Right hindlimb (tissue), 1 donor: ENCODE measurements around the gene CAMK2A.
A peak's percentile ranks its signal among the peaks of the same experiment; 100 is the strongest.

Experiments
- DNase-seq: peaks from one replicate; pipeline ENCODE4 v3.0.0-alpha.2; 2018

CAMK2A gene

DNA sequence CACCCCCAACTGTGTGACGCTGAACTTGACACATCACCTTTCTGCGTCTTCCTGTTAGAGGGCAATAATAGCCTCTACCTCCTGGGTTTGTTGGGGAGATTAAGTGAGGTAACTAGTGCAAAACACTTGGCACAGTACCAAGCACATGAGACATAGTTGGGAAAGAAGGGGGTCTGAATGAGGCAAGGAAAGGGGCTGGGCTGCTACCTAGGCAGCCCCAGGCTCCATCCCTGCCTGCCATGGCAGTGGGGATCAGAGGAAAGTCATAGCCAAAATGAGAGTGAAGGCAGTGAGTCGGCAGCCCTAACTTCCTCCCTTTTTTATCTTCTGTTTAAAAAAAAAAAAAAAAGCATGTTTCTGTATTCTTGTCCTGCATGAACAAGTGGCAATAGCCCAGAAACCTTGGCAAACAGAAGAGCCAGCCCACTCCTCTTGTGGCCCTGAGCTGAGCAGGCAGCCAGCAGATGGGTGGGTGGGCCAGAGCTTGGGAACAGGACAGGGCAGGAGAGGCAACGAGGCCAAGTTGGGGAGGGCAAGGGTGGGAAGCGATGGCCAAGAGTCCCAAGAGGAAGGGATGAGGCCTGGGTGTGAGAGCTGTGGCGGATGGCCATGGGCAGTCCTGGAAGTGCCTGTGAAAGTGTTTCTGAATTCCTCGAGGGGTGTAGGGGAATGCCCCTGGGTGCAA, 11.4 kb downstream of the CAMK2A start:
- DNase-seq: no peak

DNA sequence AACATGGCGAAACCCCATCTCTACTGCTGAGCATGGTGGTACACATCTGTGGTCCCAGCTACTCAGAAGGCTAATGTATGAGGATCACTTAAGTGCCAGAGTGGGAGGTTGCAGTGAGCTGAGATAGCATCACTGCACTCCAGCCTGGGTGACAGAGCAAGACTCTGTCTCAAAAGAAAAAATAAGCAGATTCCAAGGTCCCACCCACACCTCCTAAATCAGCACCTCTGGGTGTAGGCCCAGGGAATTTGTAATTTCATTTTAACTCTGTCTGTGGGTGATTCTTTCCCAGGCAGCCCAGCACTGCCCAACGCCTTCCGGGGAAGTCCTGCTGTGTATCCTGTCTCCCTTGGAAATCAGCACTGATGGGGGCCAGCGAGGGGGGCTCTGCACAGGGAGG, 12.5 kb downstream of the CAMK2A start:
- DNase-seq: no peak

DNA sequence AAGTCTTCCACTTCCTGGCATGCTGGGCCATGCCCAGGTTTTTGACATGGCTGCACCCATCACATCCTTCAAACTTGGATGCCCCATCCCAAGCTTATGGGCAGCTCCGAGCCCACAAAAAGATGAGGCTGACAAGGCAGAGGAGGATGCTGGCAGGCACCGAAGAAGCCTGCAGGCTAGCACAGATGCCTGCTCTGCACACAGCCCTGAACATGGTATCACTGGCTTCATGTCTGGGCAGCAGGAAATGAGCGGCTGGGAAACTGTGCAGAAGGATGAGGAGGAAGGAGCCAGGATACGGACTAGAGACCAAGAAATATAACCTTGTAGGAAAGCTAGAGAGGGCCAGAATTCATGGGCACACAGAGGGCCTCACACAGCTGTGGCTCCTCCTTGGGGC, 14.8 kb downstream of the CAMK2A start:
- DNase-seq: no peak

DNA sequence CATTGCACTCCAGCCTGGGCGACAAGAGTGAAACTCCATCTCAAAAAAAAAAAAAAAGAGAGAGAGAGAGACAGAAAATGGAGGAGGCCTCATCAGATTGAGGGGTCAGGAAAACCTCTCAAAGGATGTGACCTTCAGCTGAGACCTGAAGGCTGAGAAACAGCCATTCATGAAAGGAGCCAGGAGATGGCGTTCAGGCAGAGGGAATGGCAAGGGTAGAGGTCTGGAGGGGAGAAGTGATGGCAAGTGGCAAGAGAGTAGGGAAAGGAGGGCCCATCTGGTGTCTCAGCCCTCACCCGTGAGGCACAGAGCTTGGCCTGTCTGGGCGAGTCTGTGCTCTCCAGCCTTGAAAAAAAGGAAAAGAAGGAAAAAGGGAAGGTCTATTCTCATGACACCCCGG, 17.0 kb downstream of the CAMK2A start:
- DNase-seq: no peak

DNA sequence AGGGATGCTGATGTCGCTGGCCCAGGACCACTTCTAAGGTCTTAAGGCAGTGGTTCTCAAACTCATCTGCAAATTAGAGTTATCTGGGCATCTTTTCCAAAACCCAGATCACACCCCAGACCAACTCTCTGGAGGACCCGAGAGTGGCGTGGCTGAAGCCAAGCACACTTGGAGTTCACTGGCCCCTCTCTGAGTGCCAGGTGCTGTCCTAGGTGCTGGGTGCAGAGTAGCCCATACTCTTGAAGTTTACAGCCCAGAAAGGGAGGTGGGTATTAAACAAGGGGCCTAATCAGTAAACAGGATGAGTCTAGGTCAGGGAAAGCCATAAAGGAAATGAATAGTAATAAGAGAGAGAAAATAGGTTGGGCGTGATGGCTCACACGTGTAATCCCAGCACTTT, 17.6 kb downstream of the CAMK2A start:
- DNase-seq: no peak

DNA sequence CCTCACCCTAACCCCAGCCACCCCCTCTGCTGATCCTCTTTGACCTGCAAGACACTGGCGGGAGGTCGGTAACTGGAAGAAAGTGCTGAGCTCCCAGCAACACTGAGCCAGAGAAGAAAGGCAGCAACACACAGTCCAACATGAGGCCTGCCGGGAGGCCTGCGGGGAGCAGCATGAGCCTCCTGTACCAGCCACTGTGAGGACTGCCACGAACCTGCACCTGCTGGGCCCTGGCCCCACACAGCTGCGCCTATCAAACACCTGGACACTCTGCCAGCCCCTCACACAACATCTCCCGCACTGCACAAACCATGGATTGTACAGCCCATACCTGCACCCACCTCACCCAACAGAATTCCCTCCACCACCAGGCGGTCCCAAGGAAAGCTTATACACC, 18.3 kb downstream of the CAMK2A start:
- DNase-seq: no peak

DNA sequence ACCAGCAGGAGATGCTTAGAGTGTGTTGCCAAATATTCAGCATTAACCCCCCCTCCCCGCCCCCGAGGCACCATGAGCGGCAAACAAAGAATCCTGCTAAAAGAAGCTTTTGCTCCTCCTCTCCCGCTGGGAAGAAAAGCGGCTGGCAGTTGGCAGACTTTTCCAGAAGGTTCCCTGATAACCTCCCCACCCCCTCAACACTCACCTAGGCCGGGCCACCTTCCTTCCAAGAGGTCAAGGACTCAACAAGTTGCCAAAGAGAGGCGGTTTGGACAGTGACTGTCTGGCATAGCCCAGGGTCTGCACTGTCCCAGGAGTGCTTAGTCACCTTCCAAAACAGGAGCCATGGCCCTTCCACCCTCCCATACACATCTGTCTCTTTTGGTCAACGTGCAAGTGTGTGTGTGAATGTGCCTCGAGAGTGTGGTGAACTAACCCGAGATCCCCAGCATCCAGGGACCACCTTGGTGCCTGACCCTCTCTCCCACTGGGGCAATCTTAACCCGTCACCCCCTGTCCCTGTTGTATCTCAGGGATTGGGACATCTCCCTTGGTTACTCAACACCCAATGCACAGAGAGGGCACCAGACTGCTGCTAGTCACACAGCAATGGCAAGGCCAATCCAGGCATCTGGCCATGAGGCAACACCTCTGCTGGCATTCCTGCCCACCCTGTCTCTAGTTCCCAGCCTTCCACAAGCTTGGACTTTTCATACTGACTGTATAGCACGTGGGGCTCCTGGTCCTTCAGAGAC, 18.9 kb downstream of the CAMK2A start:
- DNase-seq: no peak

DNA sequence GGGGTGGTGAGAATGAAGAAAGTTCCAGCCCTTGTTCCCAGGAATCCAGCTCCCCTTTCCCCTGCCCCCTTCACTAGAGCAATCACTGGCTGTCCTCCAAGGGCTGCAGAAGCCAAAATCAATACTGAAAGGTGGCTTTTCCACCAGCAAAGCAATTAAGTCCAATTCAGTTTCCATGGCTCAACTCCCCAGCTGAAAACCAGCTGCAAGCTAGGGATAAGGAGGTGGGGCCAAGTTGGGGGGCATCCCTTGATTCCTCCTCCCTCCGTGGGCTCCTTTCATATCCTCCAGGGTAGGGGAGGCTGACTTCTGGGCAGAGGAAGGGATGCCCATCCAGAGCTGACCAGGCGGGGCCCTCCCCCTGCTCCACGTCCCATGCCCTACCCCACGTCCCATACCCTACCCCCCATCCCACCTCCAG, 22.7 kb downstream of the CAMK2A start:
- peak; percentile 65 for DNase-seq

DNA sequence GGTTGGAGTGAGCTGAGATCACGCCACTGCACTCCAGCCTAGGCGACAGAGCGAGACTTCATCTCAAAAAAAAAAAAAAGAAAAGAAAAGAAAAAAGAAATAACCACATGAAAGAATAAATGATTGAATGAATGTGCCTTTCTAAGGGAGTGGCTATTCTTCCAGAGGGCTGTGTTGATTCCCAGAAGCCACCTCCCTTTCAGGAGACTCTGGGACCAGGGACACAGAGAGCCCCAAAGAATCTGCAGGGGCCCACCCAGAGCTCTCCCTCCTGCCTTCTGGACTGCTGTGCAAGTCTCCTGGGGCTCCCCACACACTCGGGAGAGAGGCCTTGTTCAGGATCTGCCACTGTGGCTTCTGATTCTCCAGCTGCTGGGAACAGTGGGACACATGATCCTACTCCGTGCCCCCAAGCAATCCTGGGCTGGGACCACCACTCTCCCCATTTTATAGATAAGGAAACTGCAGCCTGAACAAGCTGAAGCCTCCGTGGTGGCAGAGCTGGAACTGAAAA, 23.6 kb downstream of the CAMK2A start:
- no peak for DNase-seq

DNA sequence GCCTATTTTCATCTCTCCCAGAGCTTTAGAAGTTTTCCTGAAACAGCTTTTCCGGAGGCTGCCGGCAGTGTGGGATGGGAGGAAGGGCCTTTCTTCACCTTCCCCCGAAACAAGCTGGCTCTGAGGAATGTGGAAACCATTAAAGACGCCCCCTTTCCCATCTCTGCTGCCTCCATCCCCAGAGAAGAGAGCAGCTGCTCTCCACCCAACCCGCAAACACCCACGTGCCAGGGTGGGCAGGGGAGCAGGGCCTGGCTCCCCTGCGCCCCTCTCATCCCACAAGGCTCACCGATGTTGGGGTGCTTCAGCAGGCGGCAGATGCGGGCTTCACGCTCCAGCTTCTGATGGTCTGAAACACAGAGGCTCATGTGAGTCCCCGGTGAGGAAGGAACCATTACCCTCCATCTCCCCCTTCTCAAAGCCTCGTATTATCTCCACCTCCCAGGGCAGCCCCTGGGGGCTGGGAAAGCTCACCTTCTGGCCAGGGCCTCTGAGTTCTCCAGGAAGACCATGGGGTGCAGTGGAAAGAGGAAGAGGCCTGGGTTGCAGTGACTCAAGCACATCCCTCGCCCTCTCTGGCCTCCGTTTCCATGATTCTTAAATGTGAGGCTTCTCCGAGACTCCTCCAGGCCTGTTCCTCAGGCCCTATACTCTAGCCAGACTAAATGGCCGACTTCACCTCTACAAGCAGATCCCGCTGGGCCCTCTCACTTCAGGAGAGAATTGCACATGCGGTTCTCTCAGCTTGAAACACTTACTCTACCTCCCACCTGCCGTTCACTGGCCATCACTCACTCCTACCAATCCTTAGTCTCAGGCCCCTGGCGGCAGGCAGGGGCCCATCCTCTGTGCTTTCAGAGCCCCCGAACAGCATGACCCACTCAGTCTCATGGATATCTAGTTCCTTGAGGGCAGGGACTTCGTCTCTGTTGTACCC, 24.6 kb downstream of the CAMK2A start:
- DNase-seq: no peak

DNA sequence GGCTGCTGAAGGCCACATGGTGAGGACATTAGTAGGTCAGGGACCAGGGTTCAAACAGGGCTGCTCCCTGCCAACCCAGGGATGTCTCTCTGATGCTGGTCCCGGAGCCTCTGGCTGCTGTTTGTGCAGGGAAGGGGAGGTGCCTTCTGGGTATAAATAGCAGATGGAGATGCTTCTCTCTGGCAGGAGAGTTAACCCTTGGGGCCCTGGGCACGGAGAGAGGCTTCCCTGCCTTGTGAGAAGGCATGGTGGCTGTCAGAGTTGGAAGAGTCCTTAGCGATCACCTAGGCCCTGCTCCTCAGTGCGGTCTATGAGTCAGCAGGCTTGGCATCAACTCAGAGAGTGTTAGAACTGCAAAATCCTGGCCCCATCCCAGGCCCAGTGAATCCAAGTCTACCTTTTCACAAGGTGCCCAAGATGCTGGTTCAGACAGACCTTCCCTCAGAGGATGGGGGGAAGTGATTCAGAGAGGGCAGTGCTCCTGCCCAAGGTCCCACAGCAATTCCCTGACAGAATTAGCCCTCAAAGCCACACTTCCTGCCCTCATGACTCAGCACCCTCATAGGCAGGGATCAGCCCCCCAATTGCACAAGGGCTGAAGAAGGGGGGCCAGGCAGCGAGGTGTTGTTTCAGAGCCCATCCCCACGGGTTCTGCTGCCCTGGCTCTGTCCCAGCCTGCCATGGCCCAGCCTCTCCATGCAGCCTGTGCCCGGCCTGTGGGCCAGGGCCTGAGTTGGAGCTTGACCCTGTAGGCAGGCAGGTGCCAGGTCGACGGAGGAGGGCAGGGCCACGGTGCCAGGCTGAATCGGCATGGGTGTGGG, 25.6 kb downstream of the CAMK2A start:
- DNase-seq: peak; percentile 50

DNA sequence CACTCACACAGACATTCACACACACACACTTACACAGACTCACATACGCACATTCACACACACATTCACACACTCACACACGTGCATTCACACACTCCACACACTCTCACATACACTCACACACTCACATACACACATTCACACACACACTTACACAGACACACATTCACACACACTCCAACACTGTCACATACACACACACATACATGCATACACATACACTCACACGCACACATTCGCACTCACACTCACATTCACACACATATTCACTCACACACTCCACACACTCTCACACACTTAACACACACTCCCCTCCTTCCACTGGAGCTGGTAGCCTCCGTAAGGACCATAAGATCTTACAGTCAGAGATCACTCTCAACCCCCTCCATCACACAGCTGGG, 26.2 kb downstream of the CAMK2A start:
- DNase-seq: no peak

DNA sequence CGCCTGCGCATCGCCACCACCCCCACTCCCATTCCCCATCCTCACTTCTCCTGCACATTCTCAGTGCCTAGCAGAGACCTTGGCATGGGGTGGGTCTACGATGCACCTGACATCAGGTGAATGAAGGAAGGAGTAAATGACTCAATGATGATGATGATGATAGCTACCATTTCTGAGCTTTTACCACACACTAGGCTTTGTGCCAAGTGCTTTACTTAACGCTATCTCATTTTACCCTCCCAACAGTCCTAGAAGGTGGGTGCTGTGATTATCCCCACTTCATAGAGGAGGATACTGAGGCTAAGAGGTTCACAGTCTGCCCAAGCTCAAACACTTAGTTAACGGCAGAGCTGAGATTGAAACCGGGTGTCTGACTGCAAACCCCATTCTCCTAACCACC, 27.1 kb downstream of the CAMK2A start:
- DNase-seq: no peak

DNA sequence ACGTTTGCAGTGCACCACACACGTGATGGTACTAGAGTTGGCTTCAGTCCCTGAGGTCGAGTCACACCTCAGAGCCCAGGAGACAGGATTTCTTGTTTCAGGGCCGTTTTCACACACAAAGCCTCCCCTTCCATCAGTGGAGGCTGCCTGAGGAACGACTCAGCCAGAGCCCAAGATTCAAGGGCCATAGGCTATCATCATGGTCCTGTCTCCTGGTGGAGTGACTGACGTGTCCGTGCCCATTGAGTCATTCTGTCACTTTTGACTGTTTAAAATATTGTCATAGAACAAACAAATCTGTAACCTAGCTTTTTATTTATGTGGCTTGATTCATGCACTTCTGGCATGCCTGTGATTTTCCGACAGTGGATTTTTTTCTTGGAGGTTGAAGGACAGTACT, 28.3 kb downstream of the CAMK2A start:
- no peak for DNase-seq

DNA sequence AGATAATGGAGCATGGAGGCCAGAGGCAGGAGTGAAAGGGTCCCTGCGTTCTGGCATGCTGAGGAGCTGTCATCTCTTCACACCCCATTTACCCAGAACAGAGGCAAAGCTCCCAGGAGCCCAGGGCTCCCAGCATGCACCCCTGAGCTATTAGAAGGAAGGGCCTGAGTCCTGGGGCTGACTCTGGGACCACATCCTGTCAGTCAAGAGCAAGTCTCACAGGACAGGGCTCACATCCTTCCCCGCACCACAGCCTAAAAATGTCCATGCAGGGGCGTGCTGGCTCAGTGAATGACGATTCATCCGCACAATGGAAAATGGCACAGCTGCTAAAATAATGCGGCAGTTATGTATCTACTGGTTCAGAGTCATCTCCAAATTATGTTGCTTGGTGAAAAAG, 31.4 kb downstream of the CAMK2A start:
- peak; percentile 81 for DNase-seq

DNA sequence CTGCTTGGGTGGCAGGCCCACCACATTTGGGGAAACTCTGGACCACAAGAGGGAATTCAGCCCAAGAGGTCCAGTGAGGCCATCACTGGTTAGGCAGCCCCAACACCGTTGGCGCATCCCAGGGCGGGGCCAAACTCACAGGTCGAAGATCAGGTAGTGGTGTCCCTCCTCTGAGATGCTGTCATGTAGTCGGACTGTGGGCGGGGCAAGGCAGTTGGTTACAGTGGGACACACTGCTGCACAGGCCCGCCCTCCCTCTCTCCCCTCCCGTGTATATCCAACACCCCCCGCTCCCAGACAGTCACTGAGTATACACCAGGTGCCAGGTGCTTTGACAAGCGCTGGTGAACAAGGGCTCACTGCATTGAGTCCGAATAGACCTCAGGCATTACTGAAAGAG, 32.1 kb downstream of the CAMK2A start:
- DNase-seq: no peak

DNA sequence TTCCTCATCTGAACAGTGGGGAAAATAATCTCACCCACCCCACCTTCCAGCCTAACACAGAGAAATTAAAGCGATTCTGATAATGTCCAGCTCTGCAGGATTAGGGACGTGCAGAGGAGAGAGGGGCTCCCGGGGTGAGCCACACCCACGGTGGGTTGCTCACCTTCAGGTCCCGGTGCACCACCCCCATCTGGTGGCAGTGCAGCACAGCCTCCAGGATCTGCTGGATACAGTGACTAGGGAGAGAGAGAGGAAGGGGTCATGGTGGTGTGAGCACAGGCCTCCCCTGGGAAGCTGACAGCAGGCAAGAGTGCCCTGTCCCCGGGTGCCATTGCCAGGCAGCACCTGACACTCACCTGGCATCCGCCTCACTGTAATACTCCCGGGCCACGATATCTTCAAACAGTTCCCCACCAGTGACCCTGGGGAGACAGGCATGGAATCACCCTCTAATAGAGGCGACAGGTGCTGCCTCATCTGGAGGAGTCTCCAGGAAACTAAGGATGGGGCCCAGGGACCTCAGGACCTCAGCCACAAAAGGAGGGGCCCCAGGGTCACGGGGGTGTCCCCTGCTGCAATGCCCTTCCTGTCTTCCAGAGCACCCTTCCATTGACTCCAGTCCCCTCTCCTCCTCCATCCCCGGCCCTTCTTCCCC, 33.0 kb downstream of the CAMK2A start:
- no peak for DNase-seq

DNA sequence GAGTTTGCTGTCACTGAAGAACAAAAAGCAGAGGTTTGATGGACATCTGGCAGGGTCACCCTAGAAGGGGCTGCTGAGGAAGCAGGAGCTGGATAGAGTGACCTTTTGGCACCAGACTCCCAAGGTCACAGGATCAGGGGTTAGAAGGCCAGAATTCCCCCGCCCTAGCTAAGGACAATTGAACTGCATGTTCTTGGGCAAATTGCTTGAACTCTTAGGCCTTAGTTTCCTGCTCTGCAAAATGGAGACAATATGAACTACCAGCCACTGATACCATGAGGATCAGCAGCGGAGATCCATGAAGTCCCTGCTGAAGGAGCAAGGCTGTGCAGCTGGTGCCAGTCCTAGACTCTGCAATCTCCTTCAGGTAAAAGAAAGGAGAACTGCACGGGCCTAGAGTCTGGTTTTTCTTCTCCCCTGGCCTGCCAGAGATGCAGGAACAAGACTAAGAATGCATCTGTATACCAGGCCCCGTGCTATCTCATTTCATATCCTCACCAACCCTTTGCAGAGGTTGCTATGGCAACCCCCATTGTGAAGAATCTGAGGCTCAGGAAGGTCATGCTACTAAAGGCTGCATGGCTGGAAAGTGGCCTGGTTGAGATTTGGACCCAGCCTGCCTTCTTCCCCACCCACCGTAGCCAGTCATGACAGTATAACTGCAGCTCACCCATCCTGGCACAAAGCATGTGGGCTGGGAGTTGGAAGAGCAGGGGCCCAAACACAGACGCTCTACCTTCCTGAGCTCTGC, 33.7 kb downstream of the CAMK2A start:
- DNase-seq: no peak

DNA sequence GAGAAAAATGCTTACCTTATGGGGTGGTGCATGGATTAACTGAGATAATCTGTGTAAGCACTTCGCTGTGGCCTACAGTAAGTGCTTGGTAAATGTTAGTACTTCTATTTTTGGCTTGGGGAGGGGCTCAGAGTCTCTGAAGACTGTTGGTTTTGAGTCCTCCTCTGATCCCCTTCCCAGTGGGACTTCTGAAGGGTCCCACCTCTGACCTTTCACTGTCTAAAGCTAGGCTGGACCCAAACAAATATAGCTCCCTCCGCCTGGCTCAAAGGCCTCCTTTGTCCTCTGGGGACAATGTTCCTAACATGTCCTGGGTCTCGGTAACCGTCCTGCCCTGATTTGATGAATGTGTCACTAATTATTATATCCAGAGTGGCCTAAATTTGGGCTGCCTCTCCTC, 34.8 kb downstream of the CAMK2A start:
- no peak for DNase-seq

DNA sequence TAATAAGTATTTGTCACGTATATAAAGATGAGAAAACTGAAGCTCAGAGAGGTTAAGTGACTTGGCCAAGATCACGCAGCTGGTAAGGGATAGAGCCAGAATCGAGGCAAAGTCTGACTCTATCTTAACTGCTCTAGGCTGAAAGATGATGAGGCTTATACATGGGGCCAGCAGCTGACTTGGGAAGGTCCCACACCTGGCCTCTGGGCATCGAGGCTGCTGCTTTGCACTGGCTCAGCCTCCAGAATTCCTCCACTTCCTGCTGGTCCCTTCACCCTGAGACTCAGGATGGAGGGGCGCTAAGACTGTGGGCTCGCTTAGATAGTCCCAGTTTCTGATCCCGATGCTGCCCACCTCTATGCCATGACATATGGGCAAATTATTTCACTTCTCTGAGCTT, 35.2 kb downstream of the CAMK2A start:
- no peak for DNase-seq
